HepG2 (cell line): Measurements from ENCODE around the gene RFC1. TPM values are rescaled to one million over a fixed set of nuclear protein-coding genes. Genes with fewer than 3 reads are reported as not detected.

ENCODE experiments used
- ARID3A ChIP-seq: IDR thresholded peaks from 2 replicates; pipeline ENCODE4 v1.6.1; 2012; ENCODE audit warnings: low read depth, low read length, improper control_type of control experiment
- CBFB ChIP-seq: sonication (generic); formaldehyde crosslinking; IDR thresholded peaks from 2 replicates; pipeline ENCODE4 v1.4.0; 2020; ENCODE audit warnings: missing genetic modification reagents
- DMAP1 ChIP-seq: IDR thresholded peaks from 2 replicates; pipeline ENCODE4 v1.6.1; 2016
- MLXIP ChIP-seq: sonication (generic); formaldehyde crosslinking; IDR thresholded peaks from 2 replicates; pipeline ENCODE4 v1.9.0; 2021; ENCODE audit warnings: missing genetic modification reagents, borderline replicate concordance
- NCOA1 ChIP-seq: sonication (generic); formaldehyde crosslinking; IDR thresholded peaks from 2 replicates; pipeline ENCODE4 v1.9.0; 2021; ENCODE audit warnings: missing genetic modification reagents
- PHF20 ChIP-seq: sonication (generic); formaldehyde crosslinking; IDR thresholded peaks from 2 replicates; pipeline ENCODE4 v1.5.0; 2020; ENCODE audit warnings: mild to moderate bottlenecking, missing genetic modification reagents
- PLRG1 ChIP-seq: fragments of 450-650 bp; conservative IDR thresholded peaks from 2 replicates; pipeline ENCODE4 v1.6.1; 2016
- RBFOX2 ChIP-seq: fragments of 200-400 bp; formaldehyde crosslinking; IDR thresholded peaks from 2 replicates; pipeline ENCODE4 v1.6.1; 2017; ENCODE audit warnings: low read depth, mild to moderate bottlenecking, low read length
- STAT5B ChIP-seq: sonication (generic); formaldehyde crosslinking; IDR thresholded peaks from 2 replicates; pipeline ENCODE4 v1.4.0; 2020; ENCODE audit warnings: missing genetic modification reagents
- THAP7 ChIP-seq: sonication (generic); formaldehyde crosslinking; IDR thresholded peaks from 2 replicates; pipeline ENCODE4 v1.8.1; 2023; ENCODE audit warnings: mild to moderate bottlenecking, missing genetic modification reagents
- TOPORS ChIP-seq: sonication (generic); formaldehyde crosslinking; IDR thresholded peaks from 2 replicates; pipeline ENCODE4 v1.8.0; 2023; ENCODE audit warnings: mild to moderate bottlenecking, missing genetic modification reagents
- ZBTB43 ChIP-seq: sonication (generic); formaldehyde crosslinking; conservative IDR thresholded peaks from 2 replicates; pipeline ENCODE4 v1.4.0; 2020; ENCODE audit warnings: missing genetic modification reagents
- ZNF12 ChIP-seq: sonication (generic); formaldehyde crosslinking; IDR thresholded peaks from 2 replicates; pipeline ENCODE4 v1.5.0; 2020; ENCODE audit warnings: missing genetic modification reagents
- ZNF292 ChIP-seq: sonication (generic); formaldehyde crosslinking; IDR thresholded peaks from 2 replicates; pipeline ENCODE4 v1.8.1; 2022; ENCODE audit warnings: mild to moderate bottlenecking, low read depth, missing genetic modification reagents, borderline replicate concordance
- ZNF577 ChIP-seq: sonication (generic); formaldehyde crosslinking; IDR thresholded peaks from 2 replicates; pipeline ENCODE4 v1.4.0; 2020; ENCODE audit warnings: mild to moderate bottlenecking, low read depth, missing genetic modification reagents, borderline replicate concordance
- ZNF678 ChIP-seq: sonication (generic); formaldehyde crosslinking; IDR thresholded peaks from 2 replicates; pipeline ENCODE4 v1.4.0; 2020; ENCODE audit warnings: mild to moderate bottlenecking, missing genetic modification reagents
- ZNF691 ChIP-seq: sonication (generic); formaldehyde crosslinking; IDR thresholded peaks from 2 replicates; pipeline ENCODE4 v1.4.0; 2020; ENCODE audit warnings: missing genetic modification reagents, low read depth, mild to moderate bottlenecking, borderline replicate concordance
- ZNF7 ChIP-seq: IDR thresholded peaks from 2 replicates; pipeline ENCODE4 v1.6.1; 2016; ENCODE audit warnings: missing biosample characterization, missing genetic modification reagents
- ZNF879 ChIP-seq: sonication (generic); formaldehyde crosslinking; IDR thresholded peaks from 2 replicates; pipeline ENCODE4 v1.8.1; 2023; ENCODE audit warnings: missing genetic modification reagents
- ZXDC ChIP-seq: sonication (generic); formaldehyde crosslinking; IDR thresholded peaks from 2 replicates; pipeline ENCODE4 v1.5.0; 2020; ENCODE audit warnings: mild to moderate bottlenecking, missing genetic modification reagents
- polyA plus RNA-seq, 8 experiments: library from polyadenylated mRNA; depleted of rRNA in 3 of 8; stranded (reverse) in 7 of 8; unstranded in 1 of 8; fragments of >200 nt; fragmentation: Illumina TruSeq in 4 of 8; extraction: Trizol in 4 of 8; gene quantifications; 2 replicates each; pipeline versions ENCODE4 v1.2.1 to v1.2.3, GENCODE V29; 2011 to 2016; ENCODE audit warnings: low read depth in 4 of 8, missing spikeins in 1 of 8, mixed read lengths in 1 of 8; ENCODE audit not compliant: insufficient read depth in 1 of 8
- total RNA-seq, 5 experiments: library from RNA; depleted of rRNA; stranded (reverse); fragments of >200 nt; fragmentation: Illumina TruSeq; extraction: Trizol; gene quantifications; 2 replicates each; pipeline ENCODE4 v1.2.3, GENCODE V29; 2016; ENCODE audit warnings: low read depth in 1 of 5

RFC1 gene
- total and polyA plus RNA-seq, 2 of the 13 experiments (the other 11 are each of a cell fraction or from before 2014, with no cell fraction given), result 15.9 to 78.8 TPM

- TF ChIP-seq ZXDC (CRISPR knock-in tag) (no peak), ZBTB43 (peak; percentile 41; the same call in 1 of the 2 replicates), ZNF577 (no peak), ARID3A (peak; percentile 98), RBFOX2 (peak; percentile 59), NCOA1 (no peak), TOPORS (CRISPR knock-in tag) (peak; percentile 60; the same call in 1 of the 2 replicates), ZNF879 (CRISPR knock-in tag) (no peak), THAP7 (CRISPR knock-in tag) (no peak), CBFB (no peak), ZNF292 (CRISPR knock-in tag) (peak; percentile 83), ZNF12 (peak; percentile 58; the same call in 1 of the 2 replicates), DMAP1 (CRISPR knock-in tag) (no peak), STAT5B (CRISPR knock-in tag) (no peak), PHF20 (CRISPR knock-in tag) (no peak), ZNF7 (peak; percentile 50; the same call in 1 of the 2 replicates), ZNF678 (CRISPR knock-in tag) (no peak), ZNF691 (CRISPR knock-in tag) (no peak), PLRG1 (no peak), MLXIP (CRISPR knock-in tag) (no peak)
These were observed 40.8 kb upstream of the RFC1 start, which contains the start of gene KLB (continued) for GRCh38 chr4:39406763-39407583.
